ENCODE measurements around the gene NKTR.

NKTR gene

GRCh38 chr3:42638339-42638842 lies 37.9 kb downstream of the NKTR start:
- intact Hi-C loops (cut with DNase I) = no loop called here
- no peak for DNase-seq

- no peak for DNase-seq
- intact Hi-C loops (cut with DNase I) = no loop called here
These were observed 38.7 kb downstream of the NKTR start for GRCh38 chr3:42639192-42639591.

- DNase-seq = no peak
- intact Hi-C loops (cut with DNase I) = no loop called here
These were observed 39.6 kb downstream of the NKTR start for GRCh38 chr3:42640129-42640528.

- intact Hi-C loops (cut with DNase I) = no loop called here
- peak in 25 of 42 donors; percentile 26 to 84 (median 56) for DNase-seq
These were observed 40.4 kb downstream of the NKTR start for GRCh38 chr3:42640771-42641370.

- DNase-seq = peak in 7 of 42 donors; percentile 5 to 50 (median 27)
- intact Hi-C loops (cut with DNase I) = no loop called here
These were observed 47.5 kb downstream of the NKTR start for GRCh38 chr3:42647821-42648459.

- intact Hi-C loops (cut with DNase I) = no loop called here
- DNase-seq = peak in 10 of 42 donors; percentile 9 to 55 (median 18)
These were observed 48.5 kb downstream of the NKTR start for GRCh38 chr3:42649006-42649405.

- DNase-seq = peak in 2 of 42 donors; percentile 17 to 27
- intact Hi-C loops (cut with DNase I) = loop anchor here (5.0 kb wide), 2 partner anchors 47 to 98 kb away; partner anchors contain the start of gene NKTR
These were observed 49.3 kb downstream of the NKTR start for GRCh38 chr3:42649783-42650182.

- intact Hi-C loops (cut with DNase I) = loop anchor here (5.0 kb wide), 2 partner anchors 49 to 96 kb away; partner anchors contain the start of gene NKTR
- peak in 14 of 42 donors; percentile 14 to 81 (median 41) for DNase-seq
These were observed 51.0 kb downstream of the NKTR start for GRCh38 chr3:42651248-42652091.

GRCh38 chr3:42652251-42652610 lies 51.7 kb downstream of the NKTR start:
- DNase-seq = peak in 6 of 42 donors; percentile 6 to 39 (median 21)
- intact Hi-C loops (cut with DNase I) = loop anchor here (5.0 kb wide), 2 partner anchors 50 to 95 kb away; partner anchors contain the start of gene NKTR

- intact Hi-C loops (cut with DNase I) = loop anchor here (5.0 kb wide), 2 partner anchors 50 to 95 kb away; partner anchors contain the start of gene NKTR
- DNase-seq = peak in 24 of 42 donors; percentile 39 to 79 (median 60)
These were observed 52.3 kb downstream of the NKTR start for GRCh38 chr3:42652611-42653302.

- intact Hi-C loops (cut with DNase I) = loop anchor here (5.0 kb wide), 2 partner anchors 51 to 94 kb away; partner anchors contain the start of gene NKTR
- no peak for DNase-seq
These were observed 52.7 kb downstream of the NKTR start for GRCh38 chr3:42653303-42653559.

GRCh38 chr3:42653560-42654330 lies 53.3 kb downstream of the NKTR start, which contains the start of gene ZBTB47:
ZBTB47 (plus strand) TSS chr3:42653697; CDS start chr3:42658356, 4,659 bp downstream.
- intact Hi-C loops (cut with DNase I) = loop anchor here (5.0 kb wide), 2 partner anchors 51 to 94 kb away; partner anchors contain the start of gene NKTR
- peak in 34 of 42 donors; percentile 40 to 86 (median 66) for DNase-seq

- peak in 39 of 42 donors; percentile 48 to 90 (median 79) for DNase-seq
- intact Hi-C loops (cut with DNase I) = loop anchor here (5.0 kb wide), 2 partner anchors 52 to 93 kb away; partner anchors contain the start of gene NKTR
These were observed 54.1 kb downstream of the NKTR start for GRCh38 chr3:42654331-42655201.

GRCh38 chr3:42655331-42655888 lies 54.9 kb downstream of the NKTR start:
- DNase-seq = peak in 27 of 42 donors; percentile 32 to 87 (median 68)
- intact Hi-C loops (cut with DNase I) = no loop called here

GRCh38 chr3:42655980-42656679 lies 55.6 kb downstream of the NKTR start:
- intact Hi-C loops (cut with DNase I) = no loop called here
- DNase-seq = peak in 14 of 42 donors; percentile 10 to 82 (median 49)
